Raji (cell line): ENCODE measurements around the gene PDIA6.

Source experiments
- POLR2A ChIP-seq: IDR thresholded peaks from 2 replicates; pipeline ENCODE4 v1.6.1; 2011; ENCODE audit warnings: low read depth, low read length, control low read depth; ENCODE audit not compliant: insufficient read depth

PDIA6 gene

GRCh38 chr2:10838734-10839133 lies 26.1 kb upstream of the PDIA6 start:
- TF ChIP-seq POLR2A: no peak

- no peak for TF ChIP-seq POLR2A
These were observed 25.0 kb upstream of the PDIA6 start for GRCh38 chr2:10837298-10838266.

GRCh38 chr2:10835052-10835970 lies 22.7 kb upstream of the PDIA6 start:
- TF ChIP-seq POLR2A: no peak

- TF ChIP-seq POLR2A: no peak
These were observed 21.6 kb upstream of the PDIA6 start for GRCh38 chr2:10834068-10834655.

GRCh38 chr2:10833021-10833420 lies 20.4 kb upstream of the PDIA6 start:
- no peak for TF ChIP-seq POLR2A

- TF ChIP-seq POLR2A: no peak
These were observed 19.8 kb upstream of the PDIA6 start for GRCh38 chr2:10832203-10832936.

GRCh38 chr2:10831400-10831985 lies 18.9 kb upstream of the PDIA6 start:
- TF ChIP-seq POLR2A: no peak

GRCh38 chr2:10830641-10831399 lies 18.2 kb upstream of the PDIA6 start:
- TF ChIP-seq POLR2A: no peak

GRCh38 chr2:10830203-10830602 lies 17.6 kb upstream of the PDIA6 start:
- TF ChIP-seq POLR2A: no peak

GRCh38 chr2:10829299-10829698 lies 16.7 kb upstream of the PDIA6 start:
- TF ChIP-seq POLR2A: no peak

DNA sequence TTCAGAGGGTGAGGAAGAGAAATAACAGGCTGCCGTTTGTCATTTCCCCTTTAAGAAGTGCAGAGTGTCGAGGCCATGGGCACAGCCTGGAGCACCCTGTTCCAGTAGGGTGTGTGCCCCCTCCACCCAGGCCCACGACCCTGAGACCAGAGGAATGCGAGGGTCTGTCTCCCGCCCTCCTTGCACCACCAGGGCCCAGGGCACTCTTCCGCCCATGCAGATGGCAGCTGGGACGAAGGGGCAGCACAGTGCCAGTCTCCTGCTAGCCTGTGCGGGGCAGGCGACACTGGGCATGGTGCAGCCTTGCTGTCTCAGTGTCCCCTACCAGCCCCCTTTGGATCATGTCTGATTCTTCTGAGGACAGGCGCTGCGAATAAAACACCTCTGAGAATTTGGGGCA lies 15.8 kb upstream of the PDIA6 start:
- TF ChIP-seq POLR2A: no peak

DNA sequence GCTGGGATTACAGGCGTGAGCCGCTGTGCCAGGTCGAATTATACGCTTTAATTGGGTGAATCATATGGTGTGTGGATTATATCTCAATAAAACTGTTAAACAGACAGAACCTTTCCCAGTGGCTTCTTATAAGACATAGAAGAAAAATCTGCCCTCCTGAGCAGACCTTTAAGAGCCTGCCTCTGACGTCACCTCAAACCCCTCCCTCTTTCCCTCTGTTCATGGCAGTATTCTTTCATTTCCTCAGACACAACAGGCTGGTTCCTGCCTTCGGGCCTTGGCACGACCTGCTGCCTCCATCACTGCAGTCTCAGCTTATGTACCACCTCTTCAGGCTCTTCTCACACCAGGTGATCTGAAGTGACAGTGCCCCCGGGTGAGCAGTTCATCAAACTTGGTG lies 14.0 kb upstream of the PDIA6 start:
- no peak for TF ChIP-seq POLR2A

DNA sequence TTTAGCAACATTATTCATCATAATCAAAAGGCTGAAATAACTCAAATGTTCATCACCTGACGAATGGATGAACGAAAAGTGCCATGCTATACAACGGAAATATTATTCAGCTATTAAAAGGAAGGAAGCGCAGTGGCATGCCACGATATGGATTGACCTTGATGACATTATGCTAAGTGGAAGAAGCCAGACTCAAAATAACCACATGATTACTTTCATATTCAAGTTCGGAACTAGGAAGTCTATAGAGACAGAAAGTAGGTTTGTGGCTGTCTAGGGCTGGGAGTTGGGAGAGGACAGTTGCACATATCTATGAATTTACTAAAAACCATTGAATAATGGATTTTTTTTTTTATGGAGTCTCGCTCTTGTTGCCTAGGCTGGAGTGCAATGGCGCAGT lies 13.4 kb upstream of the PDIA6 start:
- no peak for TF ChIP-seq POLR2A

DNA sequence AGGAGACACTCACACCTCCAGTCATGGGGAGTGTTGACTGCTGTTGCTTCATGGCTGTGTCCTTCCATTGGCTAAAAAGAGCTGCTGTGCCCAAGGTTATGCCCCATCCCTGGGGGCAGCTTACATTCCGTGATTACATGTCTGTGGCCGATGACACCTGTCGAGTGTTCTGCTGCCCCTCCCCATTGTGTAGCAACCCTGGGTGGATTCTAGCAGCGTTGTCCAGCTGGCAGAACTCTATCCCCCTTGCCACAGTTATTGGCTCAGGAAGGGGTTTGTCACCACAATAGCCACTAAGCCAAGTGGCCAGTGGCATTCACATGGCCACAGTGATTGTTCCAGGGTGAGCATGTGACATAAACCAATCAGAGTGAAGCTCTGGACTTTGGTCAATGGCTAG lies 11.6 kb upstream of the PDIA6 start:
- TF ChIP-seq POLR2A: no peak
